NCI-H1105 (cell line): Measurements from ENCODE around the gene RNU2-63P.
"Not testable (repeated sequence)": the region's sequence is repeated elsewhere in the genome, so short reads cannot be mapped to it uniquely, and the experiment has no call there.

Source experiments
- DNase-seq: peaks from one replicate; lab custom pipeline; 2025; lab: John Stamatoyannopoulos, UW

The RNU2-63P gene

GRCh38 chr2:88028931-88029330 lies 12.6 kb upstream of the RNU2-63P start:
- no peak for DNase-seq

- DNase-seq: no peak
Measured at GRCh38 chr2:88027697-88028389, 11.5 kb upstream of the RNU2-63P start.

GRCh38 chr2:88024509-88024908 lies 8.2 kb upstream of the RNU2-63P start:
- no peak for DNase-seq

GRCh38 chr2:88022669-88022921 lies 6.2 kb upstream of the RNU2-63P start:
- no peak for DNase-seq

GRCh38 chr2:88019985-88020384 lies 3.6 kb upstream of the RNU2-63P start:
- no peak for DNase-seq

GRCh38 chr2:88018909-88019308 lies 2.6 kb upstream of the RNU2-63P start:
- DNase-seq: no peak

GRCh38 chr2:88018077-88018805 lies 1.9 kb upstream of the RNU2-63P start:
- not testable (repeated sequence) for DNase-seq

- not testable (repeated sequence) for DNase-seq
Measured at GRCh38 chr2:88017780-88018038, 1.4 kb upstream of the RNU2-63P start.

- peak; percentile 54 for DNase-seq
Measured at GRCh38 chr2:88016960-88017779, 823 bp upstream of the RNU2-63P start.

- DNase-seq: no peak
Measured at GRCh38 chr2:88011011-88011410, 5.3 kb downstream of the RNU2-63P start.

- DNase-seq: no peak
Measured at GRCh38 chr2:88010136-88010535, 6.2 kb downstream of the RNU2-63P start.

- DNase-seq: no peak
Measured at GRCh38 chr2:88006912-88007439, 9.4 kb downstream of the RNU2-63P start.

- no peak for DNase-seq
Measured at GRCh38 chr2:88005776-88006175, 10.6 kb downstream of the RNU2-63P start.

GRCh38 chr2:88003074-88003755 lies 13.1 kb downstream of the RNU2-63P start:
- no peak for DNase-seq

- DNase-seq: no peak
Measured at GRCh38 chr2:88002359-88002707, 14.0 kb downstream of the RNU2-63P start.

GRCh38 chr2:88000474-88000873 lies 15.9 kb downstream of the RNU2-63P start:
- DNase-seq: not testable (repeated sequence)

GRCh38 chr2:87996570-87996969 lies 19.8 kb downstream of the RNU2-63P start:
- DNase-seq: no peak

GRCh38 chr2:87995756-87996155 lies 20.6 kb downstream of the RNU2-63P start:
- no peak for DNase-seq

GRCh38 chr2:87994304-87994850 lies 22.0 kb downstream of the RNU2-63P start:
- DNase-seq: not testable (repeated sequence)

- DNase-seq: not testable (repeated sequence)
Measured at GRCh38 chr2:87992569-87992968, 23.8 kb downstream of the RNU2-63P start.

- not testable (repeated sequence) for DNase-seq
Measured at GRCh38 chr2:87987473-87987872, 28.9 kb downstream of the RNU2-63P start.

GRCh38 chr2:87985902-87986301 lies 30.4 kb downstream of the RNU2-63P start:
- not testable (repeated sequence) for DNase-seq
